ENCODE results near the gene FRMD4B.

Gene FRMD4B

GRCh38 chr3:69400683-69401082 is 14.8 kb upstream of the FRMD4B start:
- H3K27me3 ChIP-seq (ENCODE audit: control insufficient read depth, insufficient read depth, low read length) = no peaks in the 10 kb centered on the region
- no peak overlapping the region for H3K27ac ChIP-seq (ENCODE audit: low read length)
- no peaks in the 10 kb centered on the region for H3K36me3 ChIP-seq (ENCODE audit: control insufficient read depth, low read depth, low read length)
- no peak overlapping the region for H3K9ac ChIP-seq (ENCODE audit: low read length)
- H3K4me3 ChIP-seq (ENCODE audit: low read length) = no peak overlapping the region
- peaks cover 4% of the 10 kb centered on the region for H3K9me3 ChIP-seq (ENCODE audit: control insufficient read depth, low read depth, low read length)
- H3K4me1 ChIP-seq (ENCODE audit: control insufficient read depth, low read depth, low read length) = no peaks in the 10 kb centered on the region

GRCh38 chr3:69392850-69393249 is 7.0 kb upstream of the FRMD4B start:
- H3K4me1 ChIP-seq (ENCODE audit: control insufficient read depth, low read depth, low read length) = peaks cover 17% of the 10 kb centered on the region
- no peak overlapping the region for H3K9ac ChIP-seq (ENCODE audit: low read length)
- peaks cover 2% of the 10 kb centered on the region for H3K27me3 ChIP-seq (ENCODE audit: control insufficient read depth, insufficient read depth, low read length)
- no peaks in the 10 kb centered on the region for H3K36me3 ChIP-seq (ENCODE audit: control insufficient read depth, low read depth, low read length)
- no peaks in the 10 kb centered on the region for H3K9me3 ChIP-seq (ENCODE audit: control insufficient read depth, low read depth, low read length)
- no peak overlapping the region for H3K4me3 ChIP-seq (ENCODE audit: low read length)
- H3K27ac ChIP-seq (ENCODE audit: low read length) = no peak overlapping the region

- Histone ChIP-seq H3K36me3 (ENCODE audit: control insufficient read depth, low read depth, low read length) (no peaks in the 10 kb centered on the region), H3K4me1 (ENCODE audit: control insufficient read depth, low read depth, low read length) (peaks cover 17% of the 10 kb centered on the region), H3K4me3 (ENCODE audit: low read length) (no peak overlapping the region), H3K9me3 (ENCODE audit: control insufficient read depth, low read depth, low read length) (no peaks in the 10 kb centered on the region), H3K9ac (ENCODE audit: low read length) (no peak overlapping the region), H3K27me3 (ENCODE audit: control insufficient read depth, insufficient read depth, low read length) (peaks cover 7% of the 10 kb centered on the region), H3K27ac (ENCODE audit: low read length) (no peak overlapping the region)
These were observed 6.5 kb upstream of the FRMD4B start for GRCh38 chr3:69392415-69392814.

- no peaks in the 10 kb centered on the region for H3K36me3 ChIP-seq (ENCODE audit: control insufficient read depth, low read depth, low read length)
These were observed 5.7 kb upstream of the FRMD4B start for GRCh38 chr3:69391554-69391953.

GRCh38 chr3:69390771-69391170 is 4.9 kb upstream of the FRMD4B start:
- H3K9ac ChIP-seq (ENCODE audit: low read length) = no peak overlapping the region
- no peaks in the 10 kb centered on the region for H3K9me3 ChIP-seq (ENCODE audit: control insufficient read depth, low read depth, low read length)
- no peak overlapping the region for H3K27ac ChIP-seq (ENCODE audit: low read length)
- H3K4me3 ChIP-seq (ENCODE audit: low read length) = no peak overlapping the region
- H3K36me3 ChIP-seq (ENCODE audit: control insufficient read depth, low read depth, low read length) = no peaks in the 10 kb centered on the region
- H3K27me3 ChIP-seq (ENCODE audit: control insufficient read depth, insufficient read depth, low read length) = peaks cover 23% of the 10 kb centered on the region
- peaks cover 17% of the 10 kb centered on the region for H3K4me1 ChIP-seq (ENCODE audit: control insufficient read depth, low read depth, low read length)

More at GRCh38 chr3:69391554-69391953, 5.7 kb upstream of the FRMD4B start:
- peaks cover 17% of the 10 kb centered on the region for H3K4me1 ChIP-seq (ENCODE audit: control insufficient read depth, low read depth, low read length)
- no peak overlapping the region for H3K9ac ChIP-seq (ENCODE audit: low read length)
- peaks cover 15% of the 10 kb centered on the region for H3K27me3 ChIP-seq (ENCODE audit: control insufficient read depth, insufficient read depth, low read length)
- no peak overlapping the region for H3K4me3 ChIP-seq (ENCODE audit: low read length)
- H3K9me3 ChIP-seq (ENCODE audit: control insufficient read depth, low read depth, low read length) = no peaks in the 10 kb centered on the region
- no peak overlapping the region for H3K27ac ChIP-seq (ENCODE audit: low read length)

DNA sequence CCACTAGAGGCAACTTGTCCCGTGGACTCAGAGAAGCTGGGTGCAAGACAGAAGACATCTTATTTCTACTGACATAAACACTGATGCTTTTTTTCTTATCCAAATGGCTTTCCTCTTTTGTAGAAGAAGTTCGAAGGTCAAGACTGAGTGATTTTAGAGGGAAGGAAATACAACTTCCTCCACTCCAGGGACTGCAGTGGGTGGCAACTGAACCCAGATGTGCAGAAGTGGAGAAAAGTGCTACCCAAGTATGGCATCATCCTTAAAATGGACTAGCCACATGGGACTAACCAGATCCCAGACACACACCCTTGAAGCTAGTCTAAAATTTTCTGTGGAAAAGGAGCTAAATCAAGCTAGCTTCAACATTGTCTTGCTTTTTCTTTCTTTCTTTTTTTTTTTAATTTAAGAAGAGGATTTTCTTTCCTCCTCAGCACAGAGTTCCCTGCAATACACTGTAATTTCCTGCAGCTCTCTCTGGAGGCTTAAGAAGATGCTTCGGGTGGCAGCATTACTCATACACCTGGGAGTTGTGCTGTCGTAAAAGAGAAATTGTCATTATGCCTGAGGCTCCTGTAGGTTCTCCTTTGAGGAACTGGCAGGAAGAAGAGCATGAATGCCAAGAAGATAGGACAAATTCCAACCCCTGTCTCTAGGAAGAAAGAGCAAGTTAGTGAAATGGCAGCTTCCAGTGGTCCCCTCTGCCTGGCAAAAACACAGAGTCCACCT is 3.8 kb upstream of the FRMD4B start:
- peaks cover 34% of the 10 kb centered on the region for H3K27me3 ChIP-seq (ENCODE audit: control insufficient read depth, insufficient read depth, low read length)
- no peak overlapping the region for H3K4me3 ChIP-seq (ENCODE audit: low read length)
- no peak overlapping the region for H3K9ac ChIP-seq (ENCODE audit: low read length)
- H3K9me3 ChIP-seq (ENCODE audit: control insufficient read depth, low read depth, low read length) = no peaks in the 10 kb centered on the region
- H3K36me3 ChIP-seq (ENCODE audit: control insufficient read depth, low read depth, low read length) = no peaks in the 10 kb centered on the region
- H3K4me1 ChIP-seq (ENCODE audit: control insufficient read depth, low read depth, low read length) = peaks cover 25% of the 10 kb centered on the region
- H3K27ac ChIP-seq (ENCODE audit: low read length) = no peak overlapping the region

DNA sequence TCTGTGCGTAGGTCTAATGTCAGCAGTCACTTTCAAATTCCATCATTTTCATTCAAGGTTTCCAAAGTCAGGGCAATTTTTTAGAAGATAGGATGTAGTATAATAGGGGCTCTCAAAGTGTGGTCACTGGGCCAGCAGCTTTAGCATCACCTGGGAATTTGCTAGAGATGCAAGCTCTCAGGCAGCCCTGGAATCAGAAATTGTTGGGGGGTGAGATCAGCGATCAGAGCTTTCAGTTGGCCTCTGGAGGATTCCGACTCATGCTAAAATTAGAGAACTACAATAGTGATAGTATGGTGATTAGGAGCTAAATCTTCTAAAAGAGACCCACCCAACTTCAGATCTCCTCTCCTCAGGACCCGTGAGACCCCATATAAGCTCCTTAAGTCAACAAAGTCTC is 2.4 kb upstream of the FRMD4B start:
- Histone ChIP-seq H3K4me1 (ENCODE audit: control insufficient read depth, low read depth, low read length) (peaks cover 26% of the 10 kb centered on the region), H3K36me3 (ENCODE audit: control insufficient read depth, low read depth, low read length) (no peaks in the 10 kb centered on the region), H3K9ac (ENCODE audit: low read length) (no peak overlapping the region), H3K27me3 (ENCODE audit: control insufficient read depth, insufficient read depth, low read length) (peaks cover 41% of the 10 kb centered on the region), H3K9me3 (ENCODE audit: control insufficient read depth, low read depth, low read length) (no peaks in the 10 kb centered on the region), H3K27ac (ENCODE audit: low read length) (no peak overlapping the region), H3K4me3 (ENCODE audit: low read length) (no peak overlapping the region)

GRCh38 chr3:69386556-69387385 is 883 bp upstream of the FRMD4B start:
- H3K27me3 ChIP-seq (ENCODE audit: control insufficient read depth, insufficient read depth, low read length) = peaks cover 41% of the 10 kb centered on the region
- peak overlapping the region; percentile 59 for H3K4me3 ChIP-seq (ENCODE audit: low read length)
- no peaks in the 10 kb centered on the region for H3K36me3 ChIP-seq (ENCODE audit: control insufficient read depth, low read depth, low read length)
- peaks cover 13% of the 10 kb centered on the region for H3K4me1 ChIP-seq (ENCODE audit: control insufficient read depth, low read depth, low read length)
- no peak overlapping the region for H3K27ac ChIP-seq (ENCODE audit: low read length)
- no peak overlapping the region for H3K9ac ChIP-seq (ENCODE audit: low read length)
- H3K9me3 ChIP-seq (ENCODE audit: control insufficient read depth, low read depth, low read length) = no peaks in the 10 kb centered on the region

GRCh38 chr3:69385123-69385722 is 665 bp downstream of the FRMD4B start:
- Histone ChIP-seq H3K9ac (ENCODE audit: low read length) (no peak overlapping the region), H3K4me1 (ENCODE audit: control insufficient read depth, low read depth, low read length) (peaks cover 10% of the 10 kb centered on the region), H3K4me3 (ENCODE audit: low read length) (peak overlapping the region; percentile 59), H3K27ac (ENCODE audit: low read length) (no peak overlapping the region), H3K36me3 (ENCODE audit: control insufficient read depth, low read depth, low read length) (no peaks in the 10 kb centered on the region), H3K27me3 (ENCODE audit: control insufficient read depth, insufficient read depth, low read length) (peaks cover 41% of the 10 kb centered on the region), H3K9me3 (ENCODE audit: control insufficient read depth, low read depth, low read length) (no peaks in the 10 kb centered on the region)

DNA sequence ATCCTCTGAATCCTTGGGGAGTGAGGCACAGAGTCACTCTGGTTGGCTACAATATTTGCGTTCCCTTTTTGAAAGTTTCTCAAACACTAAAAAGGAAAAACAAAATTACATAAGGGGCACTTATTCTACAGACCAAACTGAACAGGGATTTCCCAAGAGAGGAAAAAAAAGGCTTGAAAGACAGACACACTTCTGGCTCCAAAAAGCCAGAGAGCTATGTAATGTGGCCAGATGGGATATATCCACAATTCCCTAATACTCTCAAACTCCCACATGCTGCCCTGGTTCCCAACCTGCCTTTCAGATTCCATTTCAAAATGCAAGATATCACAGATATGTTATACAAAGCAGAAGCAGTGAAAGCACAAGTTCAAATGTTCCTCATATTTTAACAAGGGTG is 1.6 kb downstream of the FRMD4B start:
- Histone ChIP-seq H3K27ac (ENCODE audit: low read length) (no peak overlapping the region), H3K27me3 (ENCODE audit: control insufficient read depth, insufficient read depth, low read length) (peaks cover 41% of the 10 kb centered on the region), H3K9ac (ENCODE audit: low read length) (no peak overlapping the region), H3K9me3 (ENCODE audit: control insufficient read depth, low read depth, low read length) (no peaks in the 10 kb centered on the region), H3K4me3 (ENCODE audit: low read length) (no peak overlapping the region), H3K36me3 (ENCODE audit: control insufficient read depth, low read depth, low read length) (no peaks in the 10 kb centered on the region), H3K4me1 (ENCODE audit: control insufficient read depth, low read depth, low read length) (peaks cover 10% of the 10 kb centered on the region)

DNA sequence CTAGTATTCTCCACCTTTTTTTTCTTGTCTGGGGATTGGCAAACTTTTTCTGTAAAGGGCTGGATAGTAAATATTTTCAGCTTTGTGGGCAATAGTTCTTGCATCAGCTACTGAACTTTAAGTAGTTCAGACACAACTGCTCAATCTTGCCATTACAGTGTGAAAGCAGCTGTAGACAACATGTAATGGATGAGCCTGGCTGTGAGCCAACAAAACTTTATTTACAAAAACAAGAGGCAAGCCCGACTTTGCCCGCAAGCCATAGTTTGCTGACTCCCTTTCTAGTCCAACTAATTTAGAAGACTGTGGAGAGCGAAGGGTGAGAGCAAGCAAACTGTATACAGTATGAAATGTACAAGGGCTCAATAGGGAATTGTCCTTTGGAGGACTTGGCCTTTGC is 6.2 kb downstream of the FRMD4B start:
- Histone ChIP-seq H3K4me1 (ENCODE audit: control insufficient read depth, low read depth, low read length) (peaks cover under 1% of the 10 kb centered on the region), H3K9me3 (ENCODE audit: control insufficient read depth, low read depth, low read length) (no peaks in the 10 kb centered on the region), H3K27ac (ENCODE audit: low read length) (no peak overlapping the region), H3K9ac (ENCODE audit: low read length) (no peak overlapping the region), H3K36me3 (ENCODE audit: control insufficient read depth, low read depth, low read length) (no peaks in the 10 kb centered on the region), H3K27me3 (ENCODE audit: control insufficient read depth, insufficient read depth, low read length) (peaks cover 6% of the 10 kb centered on the region), H3K4me3 (ENCODE audit: low read length) (no peak overlapping the region)

All from iPS-18a (cell line).